ENCODE measurements around the gene MYOZ1. TPM values are rescaled to one million over a fixed set of nuclear protein-coding genes. Genes with fewer than 3 reads are reported as not detected.
A peak's percentile ranks its signal among the peaks of the same experiment; 100 is the strongest.

The MYOZ1 gene
- total RNA-seq, 1 donor = not detected

DNA sequence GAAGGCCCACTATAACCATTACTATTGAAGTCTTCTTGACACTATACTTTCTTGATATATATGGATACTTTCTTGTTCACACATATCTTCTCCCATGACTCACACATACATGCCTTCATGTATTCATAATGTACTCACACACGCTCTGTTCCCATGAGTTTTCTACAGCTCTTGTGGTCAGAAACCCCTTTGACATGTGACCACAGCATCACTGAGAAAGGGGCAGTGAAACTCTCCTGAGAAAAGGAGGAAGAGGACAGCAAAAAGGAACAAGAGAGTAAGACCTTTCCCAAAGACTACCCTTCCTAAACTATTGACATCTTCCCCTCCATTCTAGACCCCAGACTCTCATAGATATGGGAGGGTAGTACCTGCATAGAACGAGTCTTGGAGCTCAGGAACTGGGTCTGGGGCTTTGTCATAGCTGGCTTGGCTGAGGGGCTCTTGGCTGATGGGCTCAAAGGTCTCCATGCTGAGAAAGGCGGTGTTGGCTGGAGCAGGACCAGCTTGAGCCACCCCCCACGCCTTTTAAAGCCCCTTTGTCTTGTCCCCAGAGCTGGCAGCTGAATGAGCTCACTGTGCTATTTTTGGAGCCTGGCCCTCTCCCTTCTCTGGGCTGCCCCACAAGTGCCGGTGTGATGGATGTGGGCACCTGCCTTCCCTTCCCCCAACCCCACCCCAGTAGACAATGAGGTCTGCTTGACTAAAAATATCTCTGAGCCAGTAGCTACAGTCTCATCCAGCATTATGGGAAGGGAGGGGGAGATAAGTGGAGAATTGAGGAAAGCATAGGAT is 9.5 kb upstream of the MYOZ1 start:
- Histone ChIP-seq H3K27me3 (ENCODE audit: insufficient read depth, low read length) (no peaks in the 10 kb centered on the region), H3K9me3 (ENCODE audit: low read depth, low read length) (no peaks in the 10 kb centered on the region), H3K4me1 (ENCODE audit: insufficient read depth, low read length) (peaks cover 18% of the 10 kb centered on the region), H3K4me3 (ENCODE audit: low read length) (no peak overlapping the region)

- Histone ChIP-seq H3K4me3 (ENCODE audit: low read length) (no peak overlapping the region), H3K9me3 (ENCODE audit: low read depth, low read length) (no peaks in the 10 kb centered on the region), H3K4me1 (ENCODE audit: insufficient read depth, low read length) (peaks cover 18% of the 10 kb centered on the region), H3K27me3 (ENCODE audit: insufficient read depth, low read length) (no peaks in the 10 kb centered on the region)
Observed at GRCh38 chr10:73649876-73650536, 8.7 kb upstream of the MYOZ1 start.

DNA sequence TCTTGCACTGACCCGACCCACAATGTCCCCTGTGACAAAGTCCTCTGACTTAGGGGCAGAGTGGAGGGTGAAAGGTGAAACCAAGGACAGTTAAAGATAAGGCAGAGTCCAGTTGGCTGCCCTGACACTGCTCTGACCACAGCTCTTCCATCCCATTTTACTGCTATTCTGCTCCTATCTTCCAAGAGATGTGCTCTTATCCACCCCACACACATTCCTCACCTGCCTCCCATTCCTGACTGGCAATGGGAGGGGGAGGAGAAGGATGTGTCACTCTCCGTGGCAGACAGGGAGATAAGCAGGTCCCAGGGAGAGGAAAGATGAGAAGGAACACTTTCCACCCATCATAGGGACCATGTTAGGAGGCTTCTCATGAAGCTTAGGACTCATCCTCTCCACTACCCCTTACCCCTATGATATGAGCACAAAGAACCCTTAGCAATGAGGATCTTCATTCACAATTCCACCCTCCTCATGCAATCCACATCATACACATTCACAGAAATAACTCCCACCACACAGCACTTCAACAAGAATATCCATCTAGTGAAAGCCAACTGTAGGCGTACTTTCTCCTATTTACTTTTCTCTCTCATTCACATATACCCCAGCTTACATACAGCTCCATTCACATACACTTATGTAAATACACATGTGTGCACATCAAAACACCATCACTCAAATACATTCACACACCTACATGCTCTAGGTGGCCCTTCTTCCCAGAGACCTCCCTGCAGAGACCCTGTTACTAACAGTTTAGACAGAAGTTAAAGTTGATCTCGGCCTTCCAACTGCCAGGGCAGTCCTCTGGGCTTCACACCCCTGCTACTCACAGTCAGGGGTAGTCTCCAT is 7.9 kb upstream of the MYOZ1 start:
- H3K9me3 ChIP-seq (ENCODE audit: low read depth, low read length) = no peaks in the 10 kb centered on the region
- peaks cover 18% of the 10 kb centered on the region for H3K4me1 ChIP-seq (ENCODE audit: insufficient read depth, low read length)

GRCh38 chr10:73647875-73648651 is 6.8 kb upstream of the MYOZ1 start:
- H3K4me1 ChIP-seq (ENCODE audit: insufficient read depth, low read length) = peaks cover 22% of the 10 kb centered on the region
- H3K4me3 ChIP-seq (ENCODE audit: low read length) = peak overlapping the region; percentile 49
- H3K27me3 ChIP-seq (ENCODE audit: insufficient read depth, low read length) = no peaks in the 10 kb centered on the region
- H3K9me3 ChIP-seq (ENCODE audit: low read depth, low read length) = no peaks in the 10 kb centered on the region

More for the DNA sequence above, 7.9 kb upstream of the MYOZ1 start:
- H3K27me3 ChIP-seq (ENCODE audit: insufficient read depth, low read length) = no peaks in the 10 kb centered on the region
- H3K4me3 ChIP-seq (ENCODE audit: low read length) = no peak overlapping the region

- Histone ChIP-seq H3K4me1 (ENCODE audit: insufficient read depth, low read length) (peaks cover 22% of the 10 kb centered on the region), H3K27me3 (ENCODE audit: insufficient read depth, low read length) (no peaks in the 10 kb centered on the region), H3K9me3 (ENCODE audit: low read depth, low read length) (no peaks in the 10 kb centered on the region), H3K4me3 (ENCODE audit: low read length) (peak overlapping the region; percentile 49)
Observed at GRCh38 chr10:73647211-73647874, 6.1 kb upstream of the MYOZ1 start.

GRCh38 chr10:73646598-73647041 is 5.3 kb upstream of the MYOZ1 start:
- H3K27me3 ChIP-seq (ENCODE audit: insufficient read depth, low read length) = no peaks in the 10 kb centered on the region
- peaks cover 22% of the 10 kb centered on the region for H3K4me1 ChIP-seq (ENCODE audit: insufficient read depth, low read length)
- no peak overlapping the region for H3K4me3 ChIP-seq (ENCODE audit: low read length)
- no peaks in the 10 kb centered on the region for H3K9me3 ChIP-seq (ENCODE audit: low read depth, low read length)

DNA sequence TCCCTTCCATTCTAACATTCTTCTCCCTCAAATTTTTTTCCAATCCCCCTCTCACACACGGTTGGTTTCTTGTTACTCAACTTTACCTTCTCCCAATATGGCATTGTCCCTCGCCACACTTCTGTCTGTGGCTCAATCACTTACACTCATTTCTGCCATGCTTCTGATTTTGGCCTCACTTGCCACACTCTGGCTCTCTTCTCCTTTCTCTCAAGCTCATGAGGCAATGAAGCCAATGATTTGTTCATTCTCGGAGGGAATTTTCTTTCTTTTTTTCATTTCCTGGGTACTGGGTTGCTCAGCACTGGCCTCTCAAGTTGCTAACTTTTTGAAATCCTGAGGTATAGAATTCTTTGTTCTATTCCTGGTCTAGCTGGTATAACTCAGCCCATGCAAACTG is 4.0 kb upstream of the MYOZ1 start:
- no peaks in the 10 kb centered on the region for H3K9me3 ChIP-seq (ENCODE audit: low read depth, low read length)
- H3K27me3 ChIP-seq (ENCODE audit: insufficient read depth, low read length) = no peaks in the 10 kb centered on the region
- peaks cover 16% of the 10 kb centered on the region for H3K4me1 ChIP-seq (ENCODE audit: insufficient read depth, low read length)
- no peak overlapping the region for H3K4me3 ChIP-seq (ENCODE audit: low read length)

DNA sequence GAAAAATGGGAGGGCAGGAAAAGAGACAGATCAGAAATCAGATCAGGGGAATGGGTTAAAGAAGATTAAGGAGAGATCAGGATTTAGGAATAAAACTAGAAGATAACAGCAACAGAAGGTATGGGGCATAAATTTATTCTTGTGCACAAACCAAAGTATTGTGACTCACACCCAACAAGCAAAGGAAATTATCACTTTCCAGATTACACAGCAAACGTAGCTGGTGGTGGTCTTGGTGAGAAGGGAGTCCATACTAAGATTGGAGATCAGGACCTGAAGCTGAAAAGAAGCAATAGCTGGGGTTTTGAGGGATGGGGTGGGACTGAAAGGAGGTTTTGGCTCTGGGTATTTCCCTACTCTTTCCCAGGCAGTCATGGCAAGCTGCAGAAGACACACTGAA is 3.5 kb upstream of the MYOZ1 start:
- H3K4me1 ChIP-seq (ENCODE audit: insufficient read depth, low read length) = peaks cover 13% of the 10 kb centered on the region
- H3K9me3 ChIP-seq (ENCODE audit: low read depth, low read length) = no peaks in the 10 kb centered on the region
- H3K27me3 ChIP-seq (ENCODE audit: insufficient read depth, low read length) = no peaks in the 10 kb centered on the region
- H3K4me3 ChIP-seq (ENCODE audit: low read length) = no peak overlapping the region

DNA sequence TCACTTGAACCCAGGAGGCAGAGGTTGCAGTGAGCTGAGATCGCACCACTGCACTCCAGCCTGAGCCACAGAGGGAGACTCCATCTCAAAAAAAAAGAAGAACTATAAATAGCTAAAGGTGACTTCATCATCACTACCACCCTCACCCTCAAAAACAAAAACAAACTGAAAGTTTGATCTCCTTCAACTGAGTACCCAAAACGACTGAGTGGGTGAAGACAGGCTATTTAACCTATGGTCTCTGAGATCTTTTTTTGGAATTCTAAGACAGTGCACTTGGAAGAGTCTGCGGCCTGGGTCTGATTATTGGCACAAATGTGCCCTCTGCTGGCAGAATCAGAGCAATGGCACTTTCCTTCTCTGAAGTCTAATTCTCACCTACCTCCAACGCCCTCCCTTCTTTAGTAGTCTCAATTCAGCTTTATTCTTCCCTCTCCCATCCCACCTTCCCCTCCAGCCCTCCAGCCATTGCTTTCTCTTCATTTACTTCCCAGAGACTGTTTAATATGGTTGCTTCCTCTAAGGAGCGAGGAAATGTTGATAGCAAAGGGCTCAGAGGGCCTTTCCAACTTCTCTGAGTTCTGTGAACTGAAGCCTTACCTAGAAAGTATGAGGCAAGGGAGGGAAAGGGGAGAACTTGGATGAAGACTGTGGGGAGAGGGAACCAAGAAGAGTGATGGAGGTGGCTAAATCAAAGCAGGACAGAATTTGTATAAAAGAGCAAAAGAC is 2.9 kb upstream of the MYOZ1 start:
- Histone ChIP-seq H3K27me3 (ENCODE audit: insufficient read depth, low read length) (no peaks in the 10 kb centered on the region), H3K4me1 (ENCODE audit: insufficient read depth, low read length) (peaks cover 13% of the 10 kb centered on the region), H3K4me3 (ENCODE audit: low read length) (no peak overlapping the region), H3K9me3 (ENCODE audit: low read depth, low read length) (no peaks in the 10 kb centered on the region)

GRCh38 chr10:73643362-73643761 is 2.1 kb upstream of the MYOZ1 start:
- H3K4me1 ChIP-seq (ENCODE audit: insufficient read depth, low read length) = peaks cover 13% of the 10 kb centered on the region
- H3K4me3 ChIP-seq (ENCODE audit: low read length) = no peak overlapping the region
- H3K27me3 ChIP-seq (ENCODE audit: insufficient read depth, low read length) = no peaks in the 10 kb centered on the region
- no peaks in the 10 kb centered on the region for H3K9me3 ChIP-seq (ENCODE audit: low read depth, low read length)

DNA sequence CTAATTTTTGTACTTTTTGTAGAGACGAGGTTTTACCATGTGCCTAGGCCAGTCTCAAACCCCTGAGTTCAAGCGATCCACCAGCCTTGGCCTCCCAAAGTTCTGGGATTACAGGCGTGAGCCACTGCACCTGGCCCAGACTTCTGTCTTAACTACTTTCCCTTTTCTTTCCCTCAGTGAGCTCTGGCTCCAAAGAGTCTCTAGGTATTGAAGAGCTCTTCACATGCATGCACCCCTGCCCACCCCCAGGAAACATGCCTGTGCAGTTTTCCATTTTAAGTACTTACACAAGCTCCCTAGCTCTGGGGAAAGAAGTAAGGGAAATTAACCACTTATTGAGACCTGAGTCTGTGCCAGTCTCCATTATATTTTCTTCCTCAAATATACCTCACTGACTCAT is 2.0 kb downstream of the MYOZ1 start:
- H3K27me3 ChIP-seq (ENCODE audit: insufficient read depth, low read length) = no peaks in the 10 kb centered on the region
- no peak overlapping the region for H3K4me3 ChIP-seq (ENCODE audit: low read length)
- H3K4me1 ChIP-seq (ENCODE audit: insufficient read depth, low read length) = peaks cover 4% of the 10 kb centered on the region
- H3K9me3 ChIP-seq (ENCODE audit: low read depth, low read length) = no peaks in the 10 kb centered on the region

GRCh38 chr10:73635781-73636180 is 5.5 kb downstream of the MYOZ1 start:
- Histone ChIP-seq H3K4me1 (ENCODE audit: insufficient read depth, low read length) (no peaks in the 10 kb centered on the region), H3K9me3 (ENCODE audit: low read depth, low read length) (no peaks in the 10 kb centered on the region), H3K27me3 (ENCODE audit: insufficient read depth, low read length) (no peaks in the 10 kb centered on the region), H3K4me3 (ENCODE audit: low read length) (no peak overlapping the region)

GRCh38 chr10:73634421-73634820 is 6.9 kb downstream of the MYOZ1 start:
- H3K4me3 ChIP-seq (ENCODE audit: low read length) = no peak overlapping the region
- H3K9me3 ChIP-seq (ENCODE audit: low read depth, low read length) = no peaks in the 10 kb centered on the region
- H3K4me1 ChIP-seq (ENCODE audit: insufficient read depth, low read length) = no peaks in the 10 kb centered on the region
- H3K27me3 ChIP-seq (ENCODE audit: insufficient read depth, low read length) = no peaks in the 10 kb centered on the region

Data from mononuclear cell (primary cell).